Measurements from ENCODE around the gene ATP9A. TPM values are rescaled to one million over a fixed set of nuclear protein-coding genes. Genes with fewer than 3 reads are reported as not detected.

The ATP9A gene
- total RNA-seq, 2 experiments from 2014 or later, result 0.11 to 0.19 TPM

GRCh38 chr20:51637241-51637640, 130.9 kb downstream of the ATP9A start:
- no peak overlapping the region for H3K27ac ChIP-seq (ENCODE audit: low read depth in 1 of 2, low read length in 2 of 2)
- no peaks in the 10 kb centered on the region for H3K36me3 Mint-ChIP-seq (ENCODE audit: low read depth)
- H3K27me3 Mint-ChIP-seq, result peaks cover 17% of the 10 kb centered on the region
- H3K9me3 Mint-ChIP-seq, result no peaks in the 10 kb centered on the region
- H3K4me1 Mint-ChIP-seq (ENCODE audit: low read depth), result no peaks in the 10 kb centered on the region
- no peak overlapping the region for H3K4me3 Mint-ChIP-seq
- intact Hi-C loops (cut with DNase I, micrococcal nuclease), result no loop called here
- ChIA-PET POLR2A (no interaction called here), CTCF (no interaction called here)
- ATAC-seq (ENCODE audit: poor library complexity) (no peak), DNase-seq (no peak)
- no peaks in the 10 kb centered on the region for H3K36me3 ChIP-seq (ENCODE audit: insufficient read depth, low read length)
- peaks cover 0 to 7% of the 10 kb centered on the region in 2 experiments for H3K27me3 ChIP-seq (ENCODE audit: control insufficient read depth in 1 of 2, insufficient read depth in 2 of 2, low read length in 2 of 2)
- TF ChIP-seq, protein P1, sequence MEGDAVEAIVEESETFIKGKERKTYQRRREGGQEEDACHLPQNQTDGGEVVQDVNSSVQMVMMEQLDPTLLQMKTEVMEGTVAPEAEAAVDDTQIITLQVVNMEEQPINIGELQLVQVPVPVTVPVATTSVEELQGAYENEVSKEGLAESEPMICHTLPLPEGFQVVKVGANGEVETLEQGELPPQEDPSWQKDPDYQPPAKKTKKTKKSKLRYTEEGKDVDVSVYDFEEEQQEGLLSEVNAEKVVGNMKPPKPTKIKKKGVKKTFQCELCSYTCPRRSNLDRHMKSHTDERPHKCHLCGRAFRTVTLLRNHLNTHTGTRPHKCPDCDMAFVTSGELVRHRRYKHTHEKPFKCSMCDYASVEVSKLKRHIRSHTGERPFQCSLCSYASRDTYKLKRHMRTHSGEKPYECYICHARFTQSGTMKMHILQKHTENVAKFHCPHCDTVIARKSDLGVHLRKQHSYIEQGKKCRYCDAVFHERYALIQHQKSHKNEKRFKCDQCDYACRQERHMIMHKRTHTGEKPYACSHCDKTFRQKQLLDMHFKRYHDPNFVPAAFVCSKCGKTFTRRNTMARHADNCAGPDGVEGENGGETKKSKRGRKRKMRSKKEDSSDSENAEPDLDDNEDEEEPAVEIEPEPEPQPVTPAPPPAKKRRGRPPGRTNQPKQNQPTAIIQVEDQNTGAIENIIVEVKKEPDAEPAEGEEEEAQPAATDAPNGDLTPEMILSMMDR (IDR thresholded peaks at IDR 0.05), result no peak
- H3K9me3 ChIP-seq (ENCODE audit: control insufficient read depth in 1 of 2, insufficient read depth in 1 of 2, low read length in 2 of 2), result no peaks in the 10 kb centered on the region
- H3K4me3 ChIP-seq (ENCODE audit: low read length), result no peak overlapping the region
- no peak overlapping the region for H3K27ac Mint-ChIP-seq
- H3K4me1 ChIP-seq (ENCODE audit: insufficient read depth, low read length), result no peaks in the 10 kb centered on the region

- DNase-seq (peak in 1 of 14 experiments; percentile 33), ATAC-seq (ENCODE audit: poor library complexity) (no peak)
- Histone ChIP-seq H3K27ac (ENCODE audit: low read depth in 1 of 2, low read length in 2 of 2) (no peak overlapping the region), H3K4me1 (ENCODE audit: insufficient read depth, low read length) (peaks cover 7% of the 10 kb centered on the region), H3K4me3 (ENCODE audit: low read length) (no peak overlapping the region), H3K36me3 (ENCODE audit: insufficient read depth, low read length) (no peaks in the 10 kb centered on the region), H3K27me3 (ENCODE audit: control insufficient read depth in 1 of 2, insufficient read depth in 2 of 2, low read length in 2 of 2) (peaks cover 0 to 11% of the 10 kb centered on the region in 2 experiments), H3K9me3 (ENCODE audit: control insufficient read depth in 1 of 2, insufficient read depth in 1 of 2, low read length in 2 of 2) (no peaks in the 10 kb centered on the region)
- Mint-ChIP-seq H3K36me3 (ENCODE audit: low read depth) (no peaks in the 10 kb centered on the region), H3K27me3 (peaks cover 24% of the 10 kb centered on the region), H3K9me3 (no peaks in the 10 kb centered on the region), H3K27ac (no peak overlapping the region), H3K4me3 (no peak overlapping the region), H3K4me1 (ENCODE audit: low read depth) (peaks cover 6% of the 10 kb centered on the region)
- CTCF ChIA-PET, result no interaction called here
- POLR2A ChIA-PET, result no interaction called here
- intact Hi-C loops (cut with DNase I, micrococcal nuclease), result no loop called here
- TF ChIP-seq, protein P1 (IDR thresholded peaks at IDR 0.05), result no peak
These were observed 132.1 kb downstream of the ATP9A start for GRCh38 chr20:51636123-51636522.

- ATAC-seq (ENCODE audit: poor library complexity) (no peak), DNase-seq (no peak)
- no peaks in the 10 kb centered on the region for H3K36me3 Mint-ChIP-seq (ENCODE audit: low read depth)
- no peak overlapping the region for H3K27ac Mint-ChIP-seq
- TF ChIP-seq, protein P1 (IDR thresholded peaks at IDR 0.05), result no peak
- Histone ChIP-seq H3K4me1 (ENCODE audit: insufficient read depth, low read length) (peaks cover 11% of the 10 kb centered on the region), H3K36me3 (ENCODE audit: insufficient read depth, low read length) (no peaks in the 10 kb centered on the region), H3K4me3 (ENCODE audit: low read length) (no peak overlapping the region), H3K27ac (ENCODE audit: low read depth in 1 of 2, low read length in 2 of 2) (no peak overlapping the region), H3K27me3 (ENCODE audit: control insufficient read depth in 1 of 2, insufficient read depth in 2 of 2, low read length in 2 of 2) (peaks cover 0 to 11% of the 10 kb centered on the region in 2 experiments), H3K9me3 (ENCODE audit: control insufficient read depth in 1 of 2, insufficient read depth in 1 of 2, low read length in 2 of 2) (no peaks in the 10 kb centered on the region)
- CTCF ChIA-PET, result no interaction called here
- no peaks in the 10 kb centered on the region for H3K9me3 Mint-ChIP-seq
- POLR2A ChIA-PET, result no interaction called here
- no peak overlapping the region for H3K4me3 Mint-ChIP-seq
- peaks cover 28% of the 10 kb centered on the region for H3K27me3 Mint-ChIP-seq
- peaks cover 10% of the 10 kb centered on the region for H3K4me1 Mint-ChIP-seq (ENCODE audit: low read depth)
- intact Hi-C loops (cut with DNase I, micrococcal nuclease), result no loop called here
These were observed 132.5 kb downstream of the ATP9A start for GRCh38 chr20:51635680-51636079.

Measured in CD4-positive, alpha-beta T cell (primary cell).